Measurements from ENCODE around the gene CDC42BPA. TPM values are rescaled to one million over a fixed set of nuclear protein-coding genes. Genes with fewer than 3 reads are reported as not detected.
"Not testable (repeated sequence)": the region's sequence is repeated elsewhere in the genome, so short reads cannot be mapped to it uniquely, and the experiment has no call there.

The CDC42BPA gene
- total RNA-seq, 2 donors from 2014 or later = 1.2 to 2.5 TPM

DNA sequence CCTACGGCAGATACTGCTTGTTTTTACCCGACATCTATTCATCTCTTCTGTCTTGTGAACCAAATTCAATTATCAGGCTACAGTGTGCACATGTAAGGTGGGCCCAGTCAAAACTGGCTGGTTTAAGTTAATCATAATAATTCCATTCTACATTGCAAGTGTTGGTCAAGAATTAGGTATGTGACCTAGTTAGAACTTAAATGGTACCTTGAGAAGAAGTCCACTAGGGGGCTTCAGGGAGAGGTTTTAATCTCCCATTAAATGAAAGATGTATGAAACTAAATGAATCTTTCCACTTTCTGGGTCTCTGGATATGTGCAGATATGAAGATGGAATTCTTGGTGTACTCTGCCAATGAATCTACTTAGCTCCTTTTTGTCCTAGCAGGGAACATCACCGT lies 187.1 kb downstream of the CDC42BPA start:
- no peak overlapping the region for H3K27ac Mint-ChIP-seq
- peaks cover 4% of the 10 kb centered on the region for H3K36me3 Mint-ChIP-seq (ENCODE audit: low read depth)
- H3K27me3 Mint-ChIP-seq = peaks cover 22% of the 10 kb centered on the region
- DNase-seq = no peak
- no peak overlapping the region for H3K4me3 Mint-ChIP-seq
- no peaks in the 10 kb centered on the region for H3K9me3 ChIP-seq (ENCODE audit: control insufficient read depth, low read length, poor library complexity, severe bottlenecking)
- ATAC-seq = no peak
- H3K4me1 Mint-ChIP-seq = no peaks in the 10 kb centered on the region

DNA sequence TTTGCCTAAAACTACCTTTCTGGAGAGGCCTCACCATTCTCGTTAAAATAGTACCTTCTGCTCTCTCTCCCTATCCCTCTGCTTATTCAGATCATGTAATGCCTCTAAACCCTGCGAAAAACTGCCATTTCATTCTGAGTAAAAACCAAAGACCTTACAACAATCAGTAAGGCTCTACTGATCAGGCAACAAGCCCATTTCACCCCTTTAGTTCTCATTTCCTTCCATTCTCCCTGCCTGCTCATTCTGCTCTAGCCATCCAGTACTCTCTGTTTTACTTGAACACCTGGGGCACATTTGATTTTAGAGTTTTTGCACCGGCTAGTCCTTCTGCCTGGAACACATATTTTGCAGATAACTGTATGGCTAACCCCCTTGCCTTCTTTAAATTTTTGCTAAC lies 190.4 kb downstream of the CDC42BPA start:
- Mint-ChIP-seq H3K27ac (no peak overlapping the region), H3K4me1 (no peaks in the 10 kb centered on the region), H3K36me3 (ENCODE audit: low read depth) (no peaks in the 10 kb centered on the region), H3K27me3 (peaks cover 10% of the 10 kb centered on the region), H3K4me3 (no peak overlapping the region)
- ATAC-seq (no peak), DNase-seq (no peak)
- H3K9me3 ChIP-seq (ENCODE audit: control insufficient read depth, low read length, poor library complexity, severe bottlenecking) = no peaks in the 10 kb centered on the region

DNA sequence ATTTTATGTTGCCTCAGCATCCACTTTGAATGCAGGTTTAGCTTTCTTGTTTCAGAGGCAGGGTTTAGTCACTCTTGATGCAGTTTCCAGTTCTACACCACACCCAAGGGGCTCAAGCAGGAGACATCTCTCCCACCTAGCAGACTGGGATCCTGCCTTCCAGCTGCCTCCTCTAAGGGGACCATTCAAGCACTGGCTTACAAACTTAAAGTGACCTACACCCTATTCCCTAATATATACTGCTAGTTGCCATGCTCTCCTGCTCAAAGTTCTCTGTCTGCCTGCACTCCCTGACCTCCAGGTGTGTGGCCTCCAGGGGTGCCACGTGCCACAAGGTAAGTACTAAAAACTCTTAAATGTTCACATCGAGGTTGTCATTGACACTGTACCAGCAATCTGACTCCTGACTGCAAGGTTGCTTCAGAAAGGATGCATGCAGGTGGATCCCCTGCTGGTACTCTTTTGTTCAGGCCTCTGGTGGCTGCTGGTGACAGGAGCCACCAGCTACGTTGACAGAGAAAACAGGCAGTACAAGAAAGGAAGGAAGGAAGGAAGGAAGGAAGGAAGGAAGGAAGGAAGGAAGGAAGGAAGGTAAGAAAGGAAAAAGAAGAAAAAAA lies 192.3 kb downstream of the CDC42BPA start:
- DNase-seq (no peak), ATAC-seq (no peak)
- H3K9me3 ChIP-seq (ENCODE audit: control insufficient read depth, low read length, poor library complexity, severe bottlenecking) = no peaks in the 10 kb centered on the region
- Mint-ChIP-seq H3K4me3 (no peak overlapping the region), H3K27ac (no peak overlapping the region), H3K4me1 (no peaks in the 10 kb centered on the region), H3K36me3 (ENCODE audit: low read depth) (no peaks in the 10 kb centered on the region), H3K27me3 (peaks cover 11% of the 10 kb centered on the region)

DNA sequence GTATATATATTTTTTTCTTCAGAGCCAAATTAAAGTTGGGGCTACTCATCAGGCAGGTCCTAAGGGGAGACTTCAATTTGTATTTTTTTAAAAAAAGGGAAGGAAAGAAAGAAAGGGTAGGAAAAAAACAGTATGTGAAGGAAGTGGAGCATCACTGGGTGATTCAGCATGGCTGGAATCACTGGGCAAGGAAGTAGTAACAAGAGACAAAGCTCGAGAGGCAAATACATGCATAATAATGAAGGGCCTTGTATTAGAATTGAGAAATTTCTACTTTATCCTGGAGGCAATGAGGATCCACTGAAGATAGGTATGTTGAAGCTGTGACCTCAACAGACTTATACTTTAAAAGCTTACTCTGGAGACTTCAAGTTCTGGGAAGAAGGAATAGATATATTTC lies 193.8 kb downstream of the CDC42BPA start:
- H3K4me1 Mint-ChIP-seq = no peaks in the 10 kb centered on the region
- H3K27ac Mint-ChIP-seq = no peak overlapping the region
- H3K36me3 Mint-ChIP-seq (ENCODE audit: low read depth) = no peaks in the 10 kb centered on the region
- H3K4me3 Mint-ChIP-seq = no peak overlapping the region
- H3K9me3 ChIP-seq (ENCODE audit: control insufficient read depth, low read length, poor library complexity, severe bottlenecking) = no peaks in the 10 kb centered on the region
- DNase-seq (no peak), ATAC-seq (no peak)
- H3K27me3 Mint-ChIP-seq = peaks cover 16% of the 10 kb centered on the region

DNA sequence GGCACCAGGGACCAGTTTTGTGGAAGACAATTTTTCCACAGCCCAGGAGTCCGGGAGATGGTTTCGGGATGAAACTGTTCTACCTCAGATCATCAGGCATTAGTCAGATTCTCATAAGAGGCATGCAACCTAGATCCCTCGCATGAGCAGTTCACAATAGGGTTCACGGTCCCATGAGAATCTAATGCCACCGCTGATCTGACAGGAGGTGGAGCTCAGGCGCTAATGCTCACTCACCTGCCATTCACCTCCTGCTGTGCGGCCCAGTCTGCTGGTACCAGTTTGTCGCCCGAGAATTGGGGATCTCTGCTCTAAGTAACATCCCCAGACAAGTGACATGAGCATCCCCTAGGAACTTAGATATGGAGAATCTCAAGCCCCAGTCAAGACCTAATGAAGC lies 197.5 kb downstream of the CDC42BPA start:
- no peak overlapping the region for H3K4me3 Mint-ChIP-seq
- H3K36me3 Mint-ChIP-seq (ENCODE audit: low read depth) = no peaks in the 10 kb centered on the region
- no peaks in the 10 kb centered on the region for H3K4me1 Mint-ChIP-seq
- ATAC-seq = no peak
- H3K9me3 ChIP-seq (ENCODE audit: control insufficient read depth, low read length, poor library complexity, severe bottlenecking) = no peaks in the 10 kb centered on the region
- DNase-seq = no peak
- H3K27ac Mint-ChIP-seq = no peak overlapping the region
- peaks cover 11% of the 10 kb centered on the region for H3K27me3 Mint-ChIP-seq

DNA sequence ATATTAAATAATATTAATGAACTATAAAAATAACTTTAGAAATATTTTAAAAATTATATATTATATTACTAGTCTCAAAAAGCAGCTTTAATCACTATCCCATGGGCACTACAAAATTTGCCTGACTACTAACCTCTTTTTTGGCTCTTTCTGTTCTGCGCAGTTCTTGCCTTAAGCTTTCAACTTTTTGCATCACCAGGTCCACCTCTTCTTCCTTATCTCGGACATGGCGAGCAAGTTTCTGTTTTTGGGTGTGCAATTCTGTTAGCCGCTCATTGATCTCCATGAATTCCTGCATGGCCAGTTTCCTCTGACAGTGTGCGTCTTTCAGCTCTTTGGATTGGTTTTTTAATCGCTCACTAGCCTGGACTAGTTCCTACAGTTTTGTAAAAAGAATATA lies 205.8 kb downstream of the CDC42BPA start:
- no peak for DNase-seq
- peaks cover 2% of the 10 kb centered on the region for H3K36me3 Mint-ChIP-seq (ENCODE audit: low read depth)
- no peak overlapping the region for H3K27ac Mint-ChIP-seq

DNA sequence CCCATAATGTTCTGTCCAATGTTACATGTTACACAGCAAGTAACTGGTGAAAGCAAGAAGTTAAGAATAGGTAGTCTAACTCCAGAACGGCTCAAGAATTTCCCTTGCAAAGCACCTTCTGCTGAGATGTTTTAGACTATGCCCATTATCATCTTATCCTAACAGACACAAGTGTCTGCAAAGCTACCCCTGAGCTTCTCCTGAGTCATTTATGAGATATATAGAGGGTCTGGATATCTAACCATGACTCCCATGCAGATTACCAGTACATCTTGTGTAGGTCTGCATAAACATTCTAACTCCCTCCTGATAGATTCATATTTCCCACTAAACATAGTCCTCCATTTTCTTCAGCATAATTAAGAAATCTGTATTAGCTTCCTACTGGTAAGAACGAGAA lies 206.5 kb downstream of the CDC42BPA start:
- Mint-ChIP-seq H3K4me1 (no peaks in the 10 kb centered on the region), H3K27me3 (peaks cover 55% of the 10 kb centered on the region), H3K27ac (no peak overlapping the region), H3K4me3 (no peak overlapping the region), H3K36me3 (ENCODE audit: low read depth) (peaks cover 2% of the 10 kb centered on the region)
- DNase-seq (no peak), ATAC-seq (no peak)
- no peaks in the 10 kb centered on the region for H3K9me3 ChIP-seq (ENCODE audit: control insufficient read depth, low read length, poor library complexity, severe bottlenecking)

More for the DNA sequence above, 205.8 kb downstream of the CDC42BPA start:
- no peaks in the 10 kb centered on the region for H3K4me1 Mint-ChIP-seq
- H3K4me3 Mint-ChIP-seq = no peak overlapping the region
- no peaks in the 10 kb centered on the region for H3K9me3 ChIP-seq (ENCODE audit: control insufficient read depth, low read length, poor library complexity, severe bottlenecking)
- ATAC-seq = no peak
- peaks cover 51% of the 10 kb centered on the region for H3K27me3 Mint-ChIP-seq

DNA sequence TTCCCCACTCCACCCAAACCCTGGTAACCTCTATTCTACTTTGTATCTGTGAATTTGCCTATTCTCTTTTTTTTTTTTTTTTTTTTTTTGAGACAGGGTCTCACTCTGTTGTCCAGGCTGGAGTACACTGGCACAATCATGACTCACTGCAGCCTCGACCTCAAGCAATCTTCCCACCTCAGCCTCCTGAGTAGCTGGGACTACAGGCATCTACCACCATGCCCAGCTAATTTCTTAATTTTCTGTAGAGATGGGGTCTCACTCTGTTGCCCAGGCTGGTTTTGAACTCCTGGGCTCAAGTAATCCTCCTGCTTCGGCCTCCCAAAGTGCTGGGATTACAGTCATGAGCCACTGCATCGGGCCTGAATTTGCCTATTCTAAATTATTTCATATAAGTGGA lies 213.0 kb downstream of the CDC42BPA start:
- peaks cover 30% of the 10 kb centered on the region for H3K27me3 Mint-ChIP-seq
- H3K27ac Mint-ChIP-seq; DNase-seq; H3K36me3 Mint-ChIP-seq (ENCODE audit: low read depth); H3K4me3 Mint-ChIP-seq; ATAC-seq; H3K9me3 ChIP-seq (ENCODE audit: control insufficient read depth, low read length, poor library complexity, severe bottlenecking); H3K4me1 Mint-ChIP-seq: not testable (repeated sequence)

DNA sequence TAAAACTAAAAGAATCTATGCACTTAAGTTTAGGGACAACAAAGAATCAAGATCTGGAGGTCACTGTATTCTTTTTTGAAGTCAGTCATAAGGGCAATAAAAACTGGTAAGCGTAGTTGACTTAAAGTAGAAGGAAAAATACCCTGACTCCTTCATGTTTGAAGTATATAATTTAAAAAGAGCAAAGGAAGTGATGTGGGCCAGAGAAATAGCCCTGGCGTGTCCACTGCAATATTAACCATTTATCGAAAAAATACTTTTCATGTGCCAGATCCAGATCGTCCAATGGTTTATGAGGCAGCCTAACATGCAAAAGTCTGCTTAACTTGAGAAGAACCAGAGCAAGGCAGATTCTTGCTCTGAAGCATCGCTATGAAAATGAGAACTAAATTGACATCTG lies 216.2 kb downstream of the CDC42BPA start:
- DNase-seq (no peak), ATAC-seq (no peak)
- no peaks in the 10 kb centered on the region for H3K9me3 ChIP-seq (ENCODE audit: control insufficient read depth, low read length, poor library complexity, severe bottlenecking)
- no peaks in the 10 kb centered on the region for H3K4me1 Mint-ChIP-seq
- peaks cover 18% of the 10 kb centered on the region for H3K27me3 Mint-ChIP-seq
- peak overlapping the region; percentile 24 for H3K27ac Mint-ChIP-seq
- no peak overlapping the region for H3K4me3 Mint-ChIP-seq
- H3K36me3 Mint-ChIP-seq (ENCODE audit: low read depth) = peaks cover 7% of the 10 kb centered on the region

DNA sequence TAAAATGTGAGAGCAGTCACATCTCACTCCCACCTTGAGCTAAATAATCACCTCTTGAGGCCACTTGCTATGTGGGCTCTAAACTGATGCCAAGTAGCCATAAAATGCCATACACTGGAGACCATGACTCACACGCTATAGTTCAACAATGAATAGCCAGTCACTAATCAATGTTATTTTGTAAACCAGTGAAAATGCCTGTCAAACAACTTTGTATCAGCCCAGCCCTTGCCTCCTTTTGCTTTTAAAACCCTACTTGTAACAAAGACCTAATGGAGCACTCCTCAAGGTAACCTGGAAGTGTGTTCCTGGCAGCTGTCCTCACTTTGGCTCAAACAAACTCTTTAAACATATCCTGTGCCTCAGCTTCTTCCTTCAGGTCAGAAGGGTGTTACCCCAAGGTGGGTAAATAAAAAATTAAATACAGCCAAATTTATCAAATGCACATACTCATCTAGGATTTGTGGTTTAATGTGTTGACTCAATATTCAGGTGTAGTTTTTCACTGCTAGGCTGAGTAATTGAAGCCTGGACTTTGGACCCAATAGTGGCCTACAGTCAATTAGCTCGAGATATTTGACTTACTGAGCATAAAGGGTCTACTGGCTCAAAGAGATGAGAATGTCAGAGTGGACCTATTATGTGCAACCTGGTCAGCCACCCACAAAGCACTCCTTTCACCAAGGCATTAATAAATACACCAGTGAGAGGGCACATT lies 223.9 kb downstream of the CDC42BPA start:
- ATAC-seq (no peak), DNase-seq (no peak)
- no peak overlapping the region for H3K27ac Mint-ChIP-seq
- H3K36me3 Mint-ChIP-seq (ENCODE audit: low read depth) = peaks cover under 1% of the 10 kb centered on the region
- H3K4me3 Mint-ChIP-seq = no peak overlapping the region
- peaks cover 6% of the 10 kb centered on the region for H3K27me3 Mint-ChIP-seq
- no peaks in the 10 kb centered on the region for H3K9me3 ChIP-seq (ENCODE audit: control insufficient read depth, low read length, poor library complexity, severe bottlenecking)
- no peaks in the 10 kb centered on the region for H3K4me1 Mint-ChIP-seq

DNA sequence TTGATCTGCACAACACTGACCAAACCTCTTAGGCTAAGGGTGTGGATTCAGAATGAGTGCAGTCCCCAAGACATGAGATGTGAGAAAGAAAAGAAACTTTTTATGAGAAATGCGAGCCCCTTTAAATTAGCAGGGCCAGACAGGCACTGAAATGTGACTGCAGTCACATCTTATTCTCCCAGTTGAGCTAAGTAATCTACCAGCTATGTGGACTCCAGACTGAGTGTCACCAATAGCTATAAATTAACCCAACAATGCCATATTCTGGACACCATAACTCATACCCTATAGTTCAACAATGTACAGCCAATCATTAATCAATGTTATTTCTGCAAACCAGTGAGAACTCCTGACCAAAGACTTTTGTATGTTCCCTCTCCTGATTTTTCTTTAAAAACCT lies 225.0 kb downstream of the CDC42BPA start:
- no peaks in the 10 kb centered on the region for H3K36me3 Mint-ChIP-seq (ENCODE audit: low read depth)
- peaks cover 6% of the 10 kb centered on the region for H3K27me3 Mint-ChIP-seq
- H3K27ac Mint-ChIP-seq = no peak overlapping the region
- DNase-seq (no peak), ATAC-seq (no peak)
- H3K9me3 ChIP-seq (ENCODE audit: control insufficient read depth, low read length, poor library complexity, severe bottlenecking) = no peaks in the 10 kb centered on the region
- H3K4me3 Mint-ChIP-seq = no peak overlapping the region
- H3K4me1 Mint-ChIP-seq = no peaks in the 10 kb centered on the region

DNA sequence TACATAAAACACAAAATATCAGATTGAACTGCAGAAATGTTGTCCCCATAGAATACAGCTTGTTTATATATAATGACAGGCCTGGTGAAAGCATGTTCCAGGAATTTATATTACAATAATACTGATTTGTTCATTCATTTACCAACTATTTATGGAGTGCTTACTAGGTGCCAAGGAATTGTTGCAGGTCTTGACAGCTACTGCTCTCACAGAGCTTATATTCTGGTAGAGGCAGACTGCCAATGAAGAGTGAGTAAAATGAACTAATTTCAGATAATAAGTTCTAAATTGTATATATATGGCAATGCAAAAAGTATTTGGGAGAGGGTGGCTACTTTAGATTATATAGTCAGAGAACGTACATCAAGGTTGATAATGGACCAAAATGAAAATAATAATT lies 226.2 kb downstream of the CDC42BPA start:
- H3K9me3 ChIP-seq (ENCODE audit: control insufficient read depth, low read length, poor library complexity, severe bottlenecking) = no peaks in the 10 kb centered on the region
- H3K4me1 Mint-ChIP-seq = no peaks in the 10 kb centered on the region
- ATAC-seq (no peak), DNase-seq (no peak)
- H3K27me3 Mint-ChIP-seq = peaks cover 18% of the 10 kb centered on the region
- H3K4me3 Mint-ChIP-seq = no peak overlapping the region
- H3K27ac Mint-ChIP-seq = no peak overlapping the region
- H3K36me3 Mint-ChIP-seq (ENCODE audit: low read depth) = no peaks in the 10 kb centered on the region

DNA sequence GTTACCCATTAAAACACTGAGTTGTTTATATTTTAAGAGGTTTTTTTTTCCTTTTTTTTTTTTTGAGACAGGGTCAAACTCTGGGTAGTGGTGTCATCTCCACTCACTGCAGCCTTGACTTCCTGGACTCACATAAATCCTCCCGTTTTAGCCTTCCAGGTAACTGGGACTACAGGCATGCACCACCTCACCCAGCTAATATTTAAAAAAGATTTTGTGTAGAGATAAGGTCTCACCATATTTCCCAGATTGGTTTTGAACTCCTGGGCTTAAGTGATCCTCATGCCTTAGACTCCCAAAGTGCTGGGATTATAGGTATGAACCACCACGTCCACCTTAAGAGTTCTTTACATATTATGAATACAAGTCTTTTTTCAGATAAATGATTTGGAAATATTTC lies 231.7 kb downstream of the CDC42BPA start:
- Mint-ChIP-seq H3K27ac (no peak overlapping the region), H3K4me1 (no peaks in the 10 kb centered on the region), H3K27me3 (peaks cover 16% of the 10 kb centered on the region), H3K36me3 (ENCODE audit: low read depth) (no peaks in the 10 kb centered on the region), H3K4me3 (no peak overlapping the region)
- ATAC-seq = no peak
- no peaks in the 10 kb centered on the region for H3K9me3 ChIP-seq (ENCODE audit: control insufficient read depth, low read length, poor library complexity, severe bottlenecking)
- no peak for DNase-seq

Measured in T-helper 17 cell (primary cell).